Transverse colon (tissue), 4 donors: Measurements from ENCODE around the gene CLSTN2. TPM values are rescaled to one million over a fixed set of nuclear protein-coding genes. Genes with fewer than 3 reads are reported as not detected.

Source experiments
- DNase-seq: peaks from one replicate; pipeline ENCODE4 v3.0.0-alpha.2; 2019
- H3K27ac ChIP-seq, 4 donors: fragments of 200-600 bp; sonication (generic); 2 replicates each; pipeline ENCODE4 v1.5.1; 2016 to 2018; ENCODE audit warnings: inconsistent platforms in 4 of 4
- H3K27me3 ChIP-seq: fragments of 200-600 bp; sonication (generic); 2 replicates; pipeline ENCODE4 v1.5.1; 2017; ENCODE audit warnings: inconsistent platforms
- H3K36me3 ChIP-seq, 4 donors: fragments of 200-600 bp; sonication (generic); 2 replicates each; pipeline ENCODE4 v1.5.1; 2017 to 2019; ENCODE audit warnings: inconsistent platforms in 4 of 4
- H3K4me1 ChIP-seq, 4 donors: fragments of 200-600 bp; sonication (generic); 2 replicates each; pipeline ENCODE4 v1.5.1; 2017 to 2020; ENCODE audit warnings: inconsistent platforms in 4 of 4
- H3K4me3 ChIP-seq, 4 donors: fragments of 200-600 bp; sonication (generic); 1 replicate in 1 of 4; 2 replicates in 3 of 4; pipeline versions ENCODE4 v1.5.1 to v1.6.1; 2017 to 2019; ENCODE audit warnings: inconsistent platforms in 4 of 4
- H3K9me3 ChIP-seq, 2 donors: fragments of 200-600 bp; sonication (generic); 2 replicates each; pipeline ENCODE4 v1.5.1; 2017 to 2019; ENCODE audit warnings: inconsistent platforms in 2 of 2
- CTCF ChIP-seq, 5 experiments: fragments of 200-600 bp in 3 of 5; fragments of 450-650 bp in 2 of 5; sonication (generic) in 3 of 5; IDR thresholded peaks; 1 replicate in 2 of 5; 2 replicates in 3 of 5; pipeline ENCODE4 v1.5.1; 2016 to 2017; ENCODE audit warnings: antibody characterized with exemption in 5 of 5, inconsistent platforms in 3 of 5, mild to moderate bottlenecking in 2 of 5, moderate library complexity in 1 of 5
- EP300 ChIP-seq: sonication (generic); formaldehyde crosslinking; IDR thresholded peaks from one replicate; pipeline ENCODE4 v1.6.1; 2017; ENCODE audit warnings: antibody characterized with exemption, low read depth
- POLR2A ChIP-seq: fragments of 450-650 bp; IDR thresholded peaks from one replicate; pipeline ENCODE4 v1.6.1; 2016; ENCODE audit warnings: antibody characterized with exemption, mild to moderate bottlenecking, moderate library complexity
- POLR2AphosphoS5 ChIP-seq, 3 donors: sonication (generic); formaldehyde crosslinking; IDR thresholded peaks; one replicate each; pipeline ENCODE4 v1.6.1; 2016; ENCODE audit warnings: antibody characterized with exemption in 3 of 3
- whole genome bisulfite sequencing, 2 donors: methylation state at CpG; one replicate each; pipeline ENCODE4 v1.1.5; 2018; ENCODE audit warnings: low coverage in 1 of 2; 5-methylcytosine and 5-hydroxymethylcytosine counted together
- in situ Hi-C, 4 donors: fragments of 200-750 bp; cut with MboI; loops; one replicate each; pipeline versions ENCODE4 v1.15.0 to v1.15.1; 2017; ENCODE audit warnings: low sequenced_read_pairs in 3 of 4, low pct_ligation_motif_present in 1 of 4, low pct_unique_long_range_greater_than_20kb in 1 of 4
- intact Hi-C: fragments of 100-400 bp; cut with DNase I; formaldehyde crosslinking; loops from one replicate; pipeline ENCODE4 v1.15.1; 2023; ENCODE audit warnings: low total_unique reads
- total RNA-seq, 4 donors: library from RNA; depleted of rRNA; stranded (reverse); fragments of >200 nt; gene quantifications; one replicate each; pipeline ENCODE4 v1.1.0, GENCODE V29; 2016

The CLSTN2 gene
- total RNA-seq, 4 donors from 2014 or later, result 0.60 to 9.0 (median 2.2) TPM

GRCh38 chr3:140396110-140396509 is 461.1 kb downstream of the CLSTN2 start:
- no peak for DNase-seq
- H3K4me1 ChIP-seq, result no peaks in the 10 kb centered on the region
- H3K27me3 ChIP-seq, result no peaks in the 10 kb centered on the region
- no peaks in the 10 kb centered on the region for H3K9me3 ChIP-seq
- H3K4me3 ChIP-seq, result no peak overlapping the region
- in situ Hi-C loops (no loop called here), intact Hi-C loops (no loop called here)
- 77% methylated on average over 3 of the region's 3 CpGs; no CpG with 5 or more reads in 1 of the 2 donors for WGBS, 2 donors
- no peaks in the 10 kb centered on the region for H3K36me3 ChIP-seq
- H3K27ac ChIP-seq, result no peak overlapping the region
- TF ChIP-seq CTCF (IDR thresholded peaks at IDR 0.05) (no peak), POLR2A (no peak), POLR2AphosphoS5 (IDR thresholded peaks at IDR 0.05) (no peak), EP300 (no peak)

- no peaks in the 10 kb centered on the region for H3K9me3 ChIP-seq
- in situ Hi-C loops, result no loop called here
- intact Hi-C loops, result no loop called here
- H3K4me1 ChIP-seq, result no peaks in the 10 kb centered on the region
- H3K4me3 ChIP-seq, result no peak overlapping the region
- no peaks in the 10 kb centered on the region for H3K36me3 ChIP-seq
- no peaks in the 10 kb centered on the region for H3K27me3 ChIP-seq
- no peak for DNase-seq
- H3K27ac ChIP-seq, result no peak overlapping the region
- no peak for TF ChIP-seq CTCF (IDR thresholded peaks at IDR 0.05)
- TF ChIP-seq POLR2A, result no peak
- no peak for TF ChIP-seq EP300
- no peak for TF ChIP-seq POLR2AphosphoS5 (IDR thresholded peaks at IDR 0.05)
These were observed 462.9 kb downstream of the CLSTN2 start for GRCh38 chr3:140397847-140398246.

- H3K9me3 ChIP-seq, result no peaks in the 10 kb centered on the region
- intact Hi-C loops (no loop called here), in situ Hi-C loops (no loop called here)
- H3K27ac ChIP-seq, result no peak overlapping the region
- 86 to 90% methylated on average over 2 of the region's 2 CpGs for WGBS, 2 donors
- no peak overlapping the region for H3K4me3 ChIP-seq
- no peaks in the 10 kb centered on the region for H3K27me3 ChIP-seq
- no peak for TF ChIP-seq POLR2AphosphoS5 (IDR thresholded peaks at IDR 0.05)
- TF ChIP-seq POLR2A, result no peak
- no peak for TF ChIP-seq CTCF (IDR thresholded peaks at IDR 0.05)
- TF ChIP-seq EP300, result no peak
- no peaks in the 10 kb centered on the region for H3K36me3 ChIP-seq
- DNase-seq, result no peak
- no peaks in the 10 kb centered on the region for H3K4me1 ChIP-seq
These were observed 463.4 kb downstream of the CLSTN2 start for GRCh38 chr3:140398387-140398786.

- in situ Hi-C loops (no loop called here), intact Hi-C loops (no loop called here)
- no peaks in the 10 kb centered on the region for H3K27me3 ChIP-seq
- no peaks in the 10 kb centered on the region for H3K4me1 ChIP-seq
- no peak for TF ChIP-seq EP300
- no peak for TF ChIP-seq POLR2AphosphoS5 (IDR thresholded peaks at IDR 0.05)
- TF ChIP-seq CTCF (IDR thresholded peaks at IDR 0.05), result no peak
- TF ChIP-seq POLR2A, result no peak
- H3K9me3 ChIP-seq, result no peaks in the 10 kb centered on the region
- no peak for DNase-seq
- H3K36me3 ChIP-seq, result no peaks in the 10 kb centered on the region
- 55% methylated on average over 2 of the region's 2 CpGs for WGBS, 2 donors
- H3K4me3 ChIP-seq, result no peak overlapping the region
- no peak overlapping the region for H3K27ac ChIP-seq
These were observed 464.9 kb downstream of the CLSTN2 start for GRCh38 chr3:140399871-140400270.
